Measurements from ENCODE around the gene CCP110. TPM values are rescaled to one million over a fixed set of nuclear protein-coding genes. Genes with fewer than 3 reads are reported as not detected.

CCP110 gene
- total RNA-seq, 4 donors from 2014 or later: 5.1 to 52.7 (median 24.5) TPM

DNA sequence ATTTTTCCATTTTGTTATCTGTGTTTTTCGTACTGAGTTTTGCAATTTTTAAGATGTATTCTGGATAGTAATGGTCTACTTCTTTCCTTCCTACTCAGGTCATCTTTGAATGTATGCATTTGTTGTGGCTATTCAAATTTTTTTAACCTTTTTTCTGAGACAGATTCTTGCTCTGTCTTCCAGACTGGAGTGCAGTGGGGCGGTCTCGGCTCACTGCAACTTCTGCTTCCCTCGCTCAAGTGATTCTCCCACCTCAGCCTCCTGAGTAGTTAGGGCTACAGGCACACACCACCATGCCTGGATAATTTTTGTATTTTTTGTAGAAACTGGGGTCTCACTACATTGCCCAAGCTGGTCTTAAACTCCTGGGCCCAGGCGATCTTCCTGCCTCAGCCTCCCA is 65.4 kb downstream of the CCP110 start:
- intact Hi-C loops (cut with DNase I; ENCODE audit: low total_unique reads): no loop called here
- Histone ChIP-seq H3K27me3 (no peaks in the 10 kb centered on the region), H3K4me1 (no peaks in the 10 kb centered on the region), H3K36me3 (no peaks in the 10 kb centered on the region), H3K4me3 (no peak overlapping the region), H3K27ac (peak overlapping the region; percentile 7 to 65), H3K9me3 (no peaks in the 10 kb centered on the region)
- TF ChIP-seq, protein P1, sequence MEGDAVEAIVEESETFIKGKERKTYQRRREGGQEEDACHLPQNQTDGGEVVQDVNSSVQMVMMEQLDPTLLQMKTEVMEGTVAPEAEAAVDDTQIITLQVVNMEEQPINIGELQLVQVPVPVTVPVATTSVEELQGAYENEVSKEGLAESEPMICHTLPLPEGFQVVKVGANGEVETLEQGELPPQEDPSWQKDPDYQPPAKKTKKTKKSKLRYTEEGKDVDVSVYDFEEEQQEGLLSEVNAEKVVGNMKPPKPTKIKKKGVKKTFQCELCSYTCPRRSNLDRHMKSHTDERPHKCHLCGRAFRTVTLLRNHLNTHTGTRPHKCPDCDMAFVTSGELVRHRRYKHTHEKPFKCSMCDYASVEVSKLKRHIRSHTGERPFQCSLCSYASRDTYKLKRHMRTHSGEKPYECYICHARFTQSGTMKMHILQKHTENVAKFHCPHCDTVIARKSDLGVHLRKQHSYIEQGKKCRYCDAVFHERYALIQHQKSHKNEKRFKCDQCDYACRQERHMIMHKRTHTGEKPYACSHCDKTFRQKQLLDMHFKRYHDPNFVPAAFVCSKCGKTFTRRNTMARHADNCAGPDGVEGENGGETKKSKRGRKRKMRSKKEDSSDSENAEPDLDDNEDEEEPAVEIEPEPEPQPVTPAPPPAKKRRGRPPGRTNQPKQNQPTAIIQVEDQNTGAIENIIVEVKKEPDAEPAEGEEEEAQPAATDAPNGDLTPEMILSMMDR (IDR thresholded peaks at IDR 0.05): no peak
- no peak for TF ChIP-seq POLR2A (IDR thresholded peaks at IDR 0.05)
- DNase-seq: no peak

DNA sequence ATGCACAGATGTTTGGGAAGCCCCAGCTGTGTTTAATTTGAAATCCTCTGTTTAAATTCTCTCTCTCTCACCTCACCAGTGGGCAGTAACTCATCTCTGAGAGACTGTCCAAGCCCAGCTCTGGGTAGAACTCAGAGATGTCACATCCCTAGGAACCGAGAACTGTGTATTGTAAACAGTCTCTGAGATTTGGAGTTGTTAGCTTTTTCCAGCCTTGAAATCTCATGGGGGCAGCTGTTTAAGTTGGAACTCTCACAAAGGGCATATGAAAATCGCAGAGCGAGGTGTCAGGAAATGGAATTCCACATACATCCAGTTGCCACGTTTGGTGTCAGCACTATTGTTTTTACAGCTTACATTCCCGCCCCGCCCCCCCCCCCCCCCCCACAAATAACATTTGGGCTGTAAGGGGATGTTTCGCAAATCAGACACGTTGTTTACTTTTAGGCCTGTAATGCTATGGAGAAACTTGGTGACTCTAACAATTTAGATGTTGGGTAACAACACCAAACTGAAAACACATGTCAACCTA is 66.1 kb downstream of the CCP110 start:
- TF ChIP-seq POLR2A (IDR thresholded peaks at IDR 0.05): no peak
- TF ChIP-seq, protein P1 (IDR thresholded peaks at IDR 0.05): no peak
- Histone ChIP-seq H3K27ac (peak overlapping the region in 1 of 2 donors; percentile 65), H3K4me1 (no peaks in the 10 kb centered on the region), H3K9me3 (no peaks in the 10 kb centered on the region), H3K27me3 (no peaks in the 10 kb centered on the region), H3K36me3 (no peaks in the 10 kb centered on the region), H3K4me3 (no peak overlapping the region)
- DNase-seq: no peak
- intact Hi-C loops (cut with DNase I; ENCODE audit: low total_unique reads): loop anchor here (10.0 kb wide), 1 partner anchor 295 kb away; the partner anchor contains the start of gene GPRC5B

DNA sequence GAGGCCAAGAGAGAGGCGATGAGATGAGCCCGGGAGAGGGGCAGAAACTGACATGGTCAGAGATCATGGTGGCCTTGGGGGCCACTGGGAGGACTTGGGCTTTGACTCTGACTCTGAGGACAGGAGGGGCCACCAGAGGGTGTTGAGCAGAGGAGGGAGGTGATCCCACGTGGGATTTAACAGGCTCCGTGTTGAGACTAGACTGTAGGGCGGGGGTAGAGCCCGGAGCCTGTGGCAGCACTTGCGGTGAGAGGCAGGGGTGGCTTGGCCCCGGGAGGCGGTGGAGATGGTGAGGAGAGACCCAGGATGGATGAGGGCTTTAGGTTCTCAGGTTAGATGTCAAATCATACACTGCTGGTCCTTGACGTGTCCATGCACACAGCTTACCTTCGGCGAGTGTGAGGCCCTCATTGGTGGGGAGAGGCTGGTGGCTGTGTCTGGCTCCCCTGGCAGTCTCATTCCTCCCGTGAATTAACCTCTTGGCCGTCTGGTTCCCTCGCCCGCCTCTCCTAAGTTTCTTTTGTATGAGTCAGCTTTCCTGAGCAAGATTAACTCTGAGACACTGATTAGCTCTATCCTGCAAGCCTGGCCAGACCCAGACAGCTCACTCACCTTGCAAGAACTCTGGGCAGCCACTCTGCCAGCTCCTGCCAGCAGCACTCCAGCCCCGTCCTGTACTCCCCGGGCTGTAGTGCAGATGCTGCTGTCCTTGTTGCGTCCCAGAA is 71.5 kb downstream of the CCP110 start:
- TF ChIP-seq, protein P1 (IDR thresholded peaks at IDR 0.05): no peak
- TF ChIP-seq POLR2A (IDR thresholded peaks at IDR 0.05): no peak
- Histone ChIP-seq H3K36me3 (no peaks in the 10 kb centered on the region), H3K27me3 (no peaks in the 10 kb centered on the region), H3K4me3 (no peak overlapping the region), H3K9me3 (no peaks in the 10 kb centered on the region), H3K27ac (no peak overlapping the region), H3K4me1 (no peaks in the 10 kb centered on the region)
- DNase-seq: peak in 1 of 2 donors; percentile 20
- intact Hi-C loops (cut with DNase I; ENCODE audit: low total_unique reads): loop anchor here (10.0 kb wide), 1 partner anchor 290 kb away; the partner anchor contains the start of gene GPRC5B

DNA sequence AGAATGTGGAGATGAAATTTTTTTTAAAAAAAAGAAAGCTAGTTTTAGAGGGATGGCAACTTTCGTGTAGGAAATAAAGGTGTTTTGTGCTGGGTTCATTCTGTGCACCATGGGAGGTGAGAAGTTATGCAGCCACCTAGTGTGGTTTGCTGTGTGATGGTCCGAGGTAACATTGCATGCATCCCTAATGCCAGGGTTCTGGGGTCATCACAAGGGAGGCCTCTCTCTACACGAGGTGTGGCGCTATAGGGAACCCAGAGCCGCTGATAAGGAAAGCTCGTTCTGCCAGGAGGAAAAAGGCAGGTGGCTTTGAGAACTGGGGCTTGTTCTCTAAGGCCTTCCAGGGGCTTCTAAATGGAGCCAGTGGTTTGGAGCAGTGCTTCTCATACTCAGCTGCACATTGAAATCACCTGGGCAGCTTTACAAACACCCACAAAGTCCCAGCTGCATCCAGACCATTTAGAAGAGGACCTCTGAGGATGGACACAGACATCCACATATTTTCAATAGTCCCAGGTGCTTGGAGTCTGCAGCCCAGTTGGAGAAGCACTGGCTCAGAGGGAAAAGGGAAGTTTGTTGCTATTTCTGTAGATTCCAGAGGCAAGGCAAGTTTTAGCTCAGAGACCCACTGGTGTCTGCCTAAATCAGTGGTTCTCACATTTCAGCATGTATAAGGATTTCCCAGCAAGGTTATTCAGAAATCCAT is 75.2 kb downstream of the CCP110 start:
- no peak for DNase-seq
- TF ChIP-seq, protein P1 (IDR thresholded peaks at IDR 0.05): no peak
- no peak for TF ChIP-seq POLR2A (IDR thresholded peaks at IDR 0.05)
- H3K36me3 ChIP-seq: no peaks in the 10 kb centered on the region
- H3K9me3 ChIP-seq: no peaks in the 10 kb centered on the region
- no peak overlapping the region for H3K4me3 ChIP-seq
- no peak overlapping the region for H3K27ac ChIP-seq
- intact Hi-C loops (cut with DNase I; ENCODE audit: low total_unique reads): loop anchor here (10.0 kb wide), 1 partner anchor 286 kb away; the partner anchor contains the start of gene GPRC5B
- no peaks in the 10 kb centered on the region for H3K27me3 ChIP-seq
- H3K4me1 ChIP-seq: no peaks in the 10 kb centered on the region
